GM19397 (cell line): ENCODE data around the gene CCDC187.

Experiments used
- ATAC-seq: cut with Tn5 transposase; IDR thresholded peaks from one replicate; pipeline ENCODE4 v1.9.1; 2021; ENCODE audit warnings: mild to moderate bottlenecking, moderate library complexity; ENCODE audit not compliant: unreplicated experiment

The CCDC187 gene

DNA sequence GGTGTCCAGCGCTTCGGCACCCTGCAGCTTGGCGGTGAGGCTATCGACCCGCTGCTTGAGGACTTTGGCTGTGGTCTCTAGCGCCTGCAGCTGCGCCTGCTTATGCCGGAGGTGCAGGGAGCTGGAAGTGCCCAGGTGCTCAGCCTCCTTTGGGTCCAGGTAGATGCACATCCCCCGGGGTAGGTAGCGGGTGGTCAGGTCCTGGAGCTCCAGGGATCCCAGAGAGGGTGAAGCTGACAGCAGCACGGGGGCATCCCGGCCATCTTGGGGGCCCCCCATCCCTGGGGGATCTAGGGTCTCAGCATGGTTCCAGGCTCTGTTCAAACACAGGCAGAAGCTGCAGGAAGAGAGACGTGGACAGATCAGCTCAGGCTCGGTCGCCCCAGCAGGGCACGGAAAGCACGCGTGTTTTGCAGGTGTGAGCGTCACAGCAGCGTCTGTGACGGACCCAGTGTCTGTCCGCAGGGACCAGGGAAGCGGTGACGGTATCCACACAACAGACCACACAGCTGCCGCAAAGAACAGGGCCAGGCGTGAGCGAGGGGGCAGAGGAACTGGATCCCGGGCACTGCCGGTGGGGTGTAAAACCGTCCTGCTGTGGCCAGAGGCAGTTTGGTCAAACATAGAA, 17.4 kb downstream of the CCDC187 start:
- no peak for ATAC-seq

DNA sequence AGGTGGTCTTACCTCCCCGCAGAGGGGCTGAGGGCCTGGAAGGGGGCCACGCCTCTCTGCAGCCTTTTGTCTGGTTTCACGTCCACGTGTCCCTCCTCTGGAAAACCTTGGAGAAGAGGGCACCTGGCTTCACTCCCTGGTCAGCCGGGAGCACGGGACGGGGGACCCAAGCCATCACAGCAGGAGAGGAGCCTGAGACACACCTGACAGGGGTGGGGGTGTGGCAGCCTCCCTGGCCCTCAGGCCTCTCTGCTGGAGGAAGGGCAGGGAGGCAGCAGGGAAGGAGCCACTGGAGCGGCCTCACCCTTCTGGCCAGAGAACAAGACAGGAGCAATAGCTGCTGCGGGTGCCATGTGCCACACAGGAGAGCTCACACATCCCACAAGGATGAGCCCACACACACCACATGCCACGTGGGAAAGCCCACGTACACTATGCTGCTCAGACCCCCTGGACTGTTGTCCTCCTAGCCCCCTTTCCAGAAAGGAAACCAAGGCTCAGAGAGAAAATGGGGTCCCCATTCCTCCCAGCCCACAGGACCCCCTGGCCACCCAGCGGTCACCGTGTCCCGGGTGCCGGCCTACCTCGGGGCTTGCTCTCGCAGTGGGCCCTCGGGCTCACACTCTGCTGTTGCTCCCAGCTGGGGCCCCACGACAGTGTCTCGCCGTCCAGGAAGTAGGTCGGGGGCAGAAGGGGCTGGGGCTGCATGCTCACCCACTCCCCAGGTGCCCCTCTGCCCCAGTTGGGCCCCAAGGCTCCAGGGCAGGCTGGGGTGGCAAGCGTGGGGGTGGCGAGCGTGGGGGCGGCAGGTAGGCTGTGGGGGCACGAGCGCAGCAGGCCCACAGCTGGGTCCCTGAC, 18.2 kb downstream of the CCDC187 start:
- no peak for ATAC-seq

DNA sequence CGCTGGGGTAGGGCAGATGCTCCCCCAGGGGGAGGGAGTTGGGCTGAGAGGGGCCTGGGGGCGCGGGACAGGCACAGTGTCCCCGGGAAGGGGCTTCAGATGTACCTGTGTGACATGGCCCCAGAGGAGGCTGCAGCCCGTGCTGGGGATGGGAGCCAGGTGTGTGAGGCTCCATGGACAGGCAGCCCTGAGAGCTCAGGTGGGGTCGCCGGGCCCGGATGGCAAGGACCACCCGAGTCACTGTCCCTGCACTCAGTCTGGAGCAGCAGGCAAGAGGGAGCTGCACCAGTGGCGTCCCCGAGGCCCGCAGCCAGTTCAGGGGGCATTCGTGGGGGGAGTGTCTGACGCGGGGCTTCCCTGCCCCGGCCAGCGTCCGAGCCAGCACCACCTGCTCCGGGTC, 18.9 kb downstream of the CCDC187 start:
- no peak for ATAC-seq

GRCh38 chr9:136284311-136284710, 19.6 kb downstream of the CCDC187 start:
- ATAC-seq, result no peak

DNA sequence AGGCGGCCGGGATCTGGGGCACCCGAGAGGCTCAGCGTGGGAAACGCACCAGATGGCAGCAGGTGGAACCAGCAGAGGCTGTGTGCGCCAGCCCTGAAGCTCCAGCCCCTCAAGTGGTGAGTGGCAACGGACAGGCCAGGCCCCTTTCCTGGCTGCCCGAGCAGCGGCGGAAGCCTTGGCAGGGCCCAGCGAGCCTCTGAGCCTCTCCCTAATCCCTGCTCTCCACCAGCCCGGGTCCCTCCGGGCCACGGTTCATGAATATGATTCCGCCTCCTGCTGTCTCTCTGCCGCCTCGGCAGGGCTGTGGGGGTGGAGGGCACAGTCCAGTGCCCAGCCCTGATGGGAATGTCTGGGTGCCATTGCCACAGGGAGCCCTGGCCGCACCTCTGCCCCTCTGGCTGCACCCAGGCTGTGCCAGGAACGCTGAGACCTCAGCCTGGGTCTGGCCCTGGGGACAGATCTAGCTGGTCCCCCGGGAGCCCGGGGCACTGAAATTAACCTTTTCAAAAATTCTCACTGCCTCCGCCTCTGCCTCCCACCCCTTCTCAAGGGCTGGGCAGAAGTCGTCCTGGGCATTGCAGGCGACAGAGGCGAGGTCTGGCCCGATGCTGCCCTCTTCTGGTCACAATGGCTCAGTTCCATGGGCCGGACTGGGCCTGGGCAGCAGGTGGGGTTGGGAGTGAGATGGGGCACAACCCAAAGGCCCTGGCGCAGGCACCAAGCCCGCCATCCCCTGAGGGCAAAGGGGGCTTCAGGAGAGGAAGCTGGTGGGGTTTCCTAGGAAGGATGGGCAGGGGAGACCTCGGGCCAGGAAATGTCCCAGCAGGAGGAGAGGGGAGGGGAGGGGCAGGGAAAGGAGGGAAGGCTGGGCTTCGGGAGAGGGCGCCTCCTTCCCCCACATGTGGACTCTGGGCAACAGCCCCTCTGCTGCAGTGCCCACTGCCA, 20.3 kb downstream of the CCDC187 start:
- ATAC-seq, result peak; percentile 62

GRCh38 chr9:136282272-136282861, 21.5 kb downstream of the CCDC187 start:
- no peak for ATAC-seq

DNA sequence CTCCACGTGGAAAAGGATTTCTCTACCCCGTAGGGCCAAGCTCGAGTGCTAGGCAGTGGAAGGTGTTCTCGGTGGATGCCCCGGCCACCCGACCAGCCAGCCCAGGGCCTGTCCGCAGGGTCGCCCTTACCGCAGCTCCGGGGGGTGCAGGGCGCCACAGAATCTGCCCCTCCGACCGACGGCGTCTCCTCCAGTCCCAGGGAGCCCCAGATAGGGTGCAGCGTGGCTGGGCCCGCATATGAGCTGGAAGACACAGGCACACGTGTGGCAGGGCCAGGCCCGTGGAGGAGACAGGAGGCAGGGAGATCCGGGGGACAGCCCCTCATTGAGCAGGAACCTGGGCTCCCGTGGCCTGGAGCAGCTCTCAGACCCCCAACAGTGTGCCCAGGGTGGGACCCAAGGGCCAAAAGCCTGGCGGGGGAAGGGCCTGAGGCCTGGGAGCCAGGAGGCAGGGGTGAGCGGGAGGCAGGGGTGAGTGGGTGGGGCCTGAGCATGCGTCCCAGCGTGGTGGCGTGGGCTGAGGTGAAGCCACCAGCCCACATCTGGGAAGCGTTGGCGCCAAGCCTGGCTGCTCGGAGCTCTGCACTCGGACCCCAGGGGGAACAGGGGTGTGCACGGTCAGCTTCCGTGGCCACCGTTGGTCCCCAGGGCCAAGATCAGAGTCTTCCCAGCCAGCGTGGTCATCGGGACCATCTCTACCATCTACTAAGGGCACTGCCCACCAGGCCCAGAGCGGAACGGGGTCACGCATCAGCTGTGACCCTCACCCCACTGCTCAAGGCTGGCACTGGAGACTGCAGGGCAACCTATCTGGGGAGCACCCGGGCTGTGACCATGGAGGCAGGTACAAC, 22.2 kb downstream of the CCDC187 start:
- ATAC-seq, result no peak

DNA sequence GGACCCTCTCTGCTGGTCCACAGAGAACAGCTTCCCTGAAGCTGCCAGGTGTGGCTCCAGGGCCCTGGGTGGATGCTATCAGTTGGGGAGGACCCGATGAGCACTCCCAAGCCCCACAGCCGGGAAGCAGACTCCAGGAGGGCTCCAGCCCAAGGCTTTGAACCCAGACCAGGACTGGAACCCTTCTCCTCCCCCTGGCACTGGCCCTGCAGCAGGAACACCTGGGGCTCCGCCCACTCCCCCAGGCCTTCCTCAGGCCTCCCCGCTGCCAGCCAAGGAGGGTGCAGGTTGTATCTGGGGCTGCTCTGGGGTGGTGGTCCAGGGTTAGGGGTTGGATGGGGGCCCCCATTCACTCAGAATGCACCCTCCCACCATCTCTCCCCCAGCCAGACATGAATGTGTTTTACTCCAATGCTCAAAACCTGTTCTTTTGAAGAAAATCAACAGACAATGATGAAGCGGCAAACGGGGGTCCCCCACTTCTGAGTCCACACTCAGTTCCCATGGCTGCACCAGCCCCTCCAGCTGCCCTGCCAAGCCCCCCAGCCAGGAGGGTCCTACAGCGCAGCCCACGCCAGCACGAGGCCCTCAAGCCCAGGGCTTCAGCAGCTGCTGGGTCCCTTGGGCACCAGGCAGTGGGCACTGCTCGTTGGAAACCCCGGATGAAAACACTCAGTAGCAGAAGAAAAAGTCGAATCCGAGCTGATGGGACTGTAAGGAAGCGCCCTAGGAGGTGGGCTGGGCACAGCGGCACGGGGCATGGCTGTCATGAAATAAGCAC, 23.2 kb downstream of the CCDC187 start:
- no peak for ATAC-seq

- no peak for ATAC-seq
Observed at GRCh38 chr9:136279471-136279870, 24.4 kb downstream of the CCDC187 start.

- no peak for ATAC-seq
Observed at GRCh38 chr9:136278894-136279293, 25.0 kb downstream of the CCDC187 start.

GRCh38 chr9:136278221-136278620, 25.7 kb downstream of the CCDC187 start:
- ATAC-seq, result no peak

DNA sequence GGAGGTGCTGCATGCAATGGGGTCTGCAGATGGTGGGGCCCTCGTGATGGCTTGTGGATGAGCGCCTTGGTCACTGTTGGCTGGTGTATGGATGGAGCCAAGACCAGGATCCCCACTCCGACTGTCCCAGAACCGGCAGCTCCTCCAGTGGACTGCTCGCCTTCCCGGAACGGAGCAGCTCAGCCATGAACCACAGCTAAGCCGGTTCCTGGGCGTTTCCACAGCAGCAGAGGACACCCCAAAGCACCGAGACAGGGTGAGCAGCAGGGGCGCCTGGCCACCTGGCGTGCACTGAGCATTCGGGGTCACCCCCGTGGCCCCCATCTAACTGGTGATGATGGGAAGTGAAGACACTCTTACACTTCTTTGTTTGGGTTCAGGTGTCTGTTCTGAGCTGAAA, 26.1 kb downstream of the CCDC187 start:
- no peak for ATAC-seq

DNA sequence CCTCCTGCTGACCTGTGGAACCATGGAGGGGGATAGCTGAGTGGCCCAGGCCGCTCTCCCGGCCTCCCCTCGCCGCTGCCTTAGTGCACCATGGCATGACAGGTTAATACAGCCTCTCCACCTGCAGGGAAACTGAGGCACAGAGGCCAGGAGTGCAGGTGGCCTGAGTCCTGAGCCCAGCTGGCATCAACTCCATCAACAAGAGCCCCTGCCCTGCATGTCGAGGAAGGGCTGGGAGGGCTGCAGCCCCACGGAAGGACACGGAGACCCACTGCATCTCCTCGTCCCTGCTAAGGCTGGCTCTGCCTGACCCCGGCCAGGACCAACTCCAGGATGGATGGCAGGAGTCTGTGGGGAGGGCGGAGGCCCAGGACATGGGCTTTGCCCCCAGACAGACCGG, 27.2 kb downstream of the CCDC187 start:
- no peak for ATAC-seq

GRCh38 chr9:136275655-136276429, 28.1 kb downstream of the CCDC187 start:
- no peak for ATAC-seq

DNA sequence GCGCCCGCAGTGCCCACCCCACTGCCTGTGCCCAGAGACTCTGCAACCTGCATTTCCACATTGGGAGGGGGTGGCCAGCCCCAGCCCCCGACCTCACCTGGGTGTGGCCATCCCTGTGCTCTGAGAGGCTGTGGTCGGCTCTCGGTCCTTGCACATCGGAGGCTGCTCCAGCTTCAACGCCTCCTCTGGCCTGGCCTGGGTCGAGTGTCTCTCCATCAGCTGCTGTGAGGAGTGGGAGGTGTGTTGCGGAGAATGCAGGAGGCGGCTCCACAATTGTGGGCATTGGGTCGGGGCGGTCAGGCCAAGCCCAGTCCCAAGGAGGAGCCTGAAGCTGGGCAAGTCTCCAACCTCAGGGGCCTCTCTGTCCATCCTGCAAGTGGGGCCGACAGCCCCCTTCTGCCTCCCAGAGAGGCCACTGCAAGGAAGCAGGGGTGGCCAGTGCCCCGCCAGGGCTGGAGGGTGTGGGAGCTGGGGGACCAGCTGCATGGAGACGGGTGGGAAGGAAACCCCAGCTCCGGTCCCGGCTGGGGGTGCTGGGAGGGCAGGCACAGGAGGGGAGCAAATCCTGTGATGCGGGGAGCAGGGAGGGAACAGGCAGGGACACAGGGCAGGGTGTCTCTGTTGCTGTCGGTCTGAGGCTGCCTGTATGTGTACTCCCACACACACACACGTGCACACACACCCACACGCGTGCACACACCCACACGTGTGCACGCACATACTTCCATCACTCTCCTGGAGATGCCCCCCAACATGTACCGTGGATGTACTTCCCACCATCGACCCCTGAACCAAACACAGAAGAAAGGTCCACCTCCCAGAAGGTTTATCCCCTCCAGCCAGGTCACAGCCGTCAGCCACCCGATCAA, 28.9 kb downstream of the CCDC187 start:
- ATAC-seq, result no peak

DNA sequence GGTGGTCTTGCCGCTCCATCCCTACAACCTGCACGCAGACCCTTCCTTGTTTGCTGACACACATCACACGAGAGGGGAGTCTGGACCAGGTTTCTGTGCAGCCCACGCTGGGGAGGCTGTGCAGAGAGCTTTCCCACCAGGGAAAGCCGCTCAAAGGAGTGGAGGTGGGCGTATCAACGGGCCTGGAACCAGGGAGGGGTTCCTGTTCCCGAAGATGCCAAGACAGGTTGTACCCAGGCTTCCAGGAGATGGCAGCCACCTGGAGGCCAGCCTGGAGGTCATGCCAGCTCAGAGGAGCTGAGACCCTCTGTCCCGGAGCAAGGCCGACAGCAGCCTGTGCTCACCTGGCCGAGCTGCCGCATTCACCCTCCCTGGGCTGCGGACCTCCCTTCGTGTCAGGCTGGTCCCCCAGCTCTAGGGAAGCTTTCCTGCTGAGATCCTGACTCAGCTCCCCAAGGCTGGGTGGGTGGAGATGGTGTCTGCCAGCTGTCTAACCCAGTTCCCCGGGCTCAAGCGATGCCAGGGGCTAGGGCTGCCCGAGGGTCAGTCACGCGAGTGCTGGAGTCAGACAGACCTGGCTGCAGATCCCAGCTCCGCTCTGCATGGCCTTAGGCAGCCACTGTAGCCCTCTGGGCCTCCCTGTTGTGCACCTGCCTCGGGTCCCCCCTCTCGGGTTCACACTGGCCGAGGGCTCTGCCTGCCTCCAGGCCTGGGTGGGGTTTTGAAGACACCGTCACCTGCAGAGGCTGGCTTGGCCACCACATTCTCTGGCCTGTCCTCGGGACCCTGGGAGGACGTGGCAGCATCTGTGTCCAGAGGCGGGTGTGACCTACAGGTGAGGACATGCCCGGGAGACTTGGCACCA, 29.7 kb downstream of the CCDC187 start:
- ATAC-seq, result no peak
